ENCODE results near the gene TSPAN32.

TSPAN32 gene

DNA sequence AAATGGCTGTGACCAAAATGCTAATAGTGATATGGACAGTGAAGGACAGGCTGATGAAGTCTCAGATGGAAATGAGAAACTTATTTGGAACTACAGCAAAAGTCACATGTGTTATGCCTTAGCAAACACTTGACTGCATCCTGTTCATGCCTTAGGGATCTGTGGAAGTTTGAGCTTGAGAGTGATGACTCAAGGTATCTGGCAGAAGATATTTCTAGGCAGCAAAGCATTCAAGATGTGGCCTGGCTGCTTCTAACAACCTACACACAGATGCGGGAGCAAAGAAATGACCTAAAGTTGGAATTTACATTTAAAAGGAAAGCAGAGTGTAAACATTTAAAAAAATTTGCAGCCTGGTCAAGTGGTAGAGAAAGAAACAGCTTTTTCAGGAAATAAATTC lies 47.2 kb downstream of the TSPAN32 start:
- TF ChIP-seq CREB1 (IDR thresholded peaks at IDR 0.05; ENCODE audit: low read depth) (no peak), NFIC (IDR thresholded peaks at IDR 0.05) (no peak), EP300 (IDR thresholded peaks at IDR 0.05; ENCODE audit: borderline replicate concordance) (no peak), CEBPB (IDR thresholded peaks at IDR 0.05) (no peak), MAX (IDR thresholded peaks at IDR 0.05) (no peak), TEAD4 (IDR thresholded peaks at IDR 0.05) (no peak), TAF1 (IDR thresholded peaks at IDR 0.05; ENCODE audit: low read depth) (no peak)
- TF ChIP-seq, protein P1, sequence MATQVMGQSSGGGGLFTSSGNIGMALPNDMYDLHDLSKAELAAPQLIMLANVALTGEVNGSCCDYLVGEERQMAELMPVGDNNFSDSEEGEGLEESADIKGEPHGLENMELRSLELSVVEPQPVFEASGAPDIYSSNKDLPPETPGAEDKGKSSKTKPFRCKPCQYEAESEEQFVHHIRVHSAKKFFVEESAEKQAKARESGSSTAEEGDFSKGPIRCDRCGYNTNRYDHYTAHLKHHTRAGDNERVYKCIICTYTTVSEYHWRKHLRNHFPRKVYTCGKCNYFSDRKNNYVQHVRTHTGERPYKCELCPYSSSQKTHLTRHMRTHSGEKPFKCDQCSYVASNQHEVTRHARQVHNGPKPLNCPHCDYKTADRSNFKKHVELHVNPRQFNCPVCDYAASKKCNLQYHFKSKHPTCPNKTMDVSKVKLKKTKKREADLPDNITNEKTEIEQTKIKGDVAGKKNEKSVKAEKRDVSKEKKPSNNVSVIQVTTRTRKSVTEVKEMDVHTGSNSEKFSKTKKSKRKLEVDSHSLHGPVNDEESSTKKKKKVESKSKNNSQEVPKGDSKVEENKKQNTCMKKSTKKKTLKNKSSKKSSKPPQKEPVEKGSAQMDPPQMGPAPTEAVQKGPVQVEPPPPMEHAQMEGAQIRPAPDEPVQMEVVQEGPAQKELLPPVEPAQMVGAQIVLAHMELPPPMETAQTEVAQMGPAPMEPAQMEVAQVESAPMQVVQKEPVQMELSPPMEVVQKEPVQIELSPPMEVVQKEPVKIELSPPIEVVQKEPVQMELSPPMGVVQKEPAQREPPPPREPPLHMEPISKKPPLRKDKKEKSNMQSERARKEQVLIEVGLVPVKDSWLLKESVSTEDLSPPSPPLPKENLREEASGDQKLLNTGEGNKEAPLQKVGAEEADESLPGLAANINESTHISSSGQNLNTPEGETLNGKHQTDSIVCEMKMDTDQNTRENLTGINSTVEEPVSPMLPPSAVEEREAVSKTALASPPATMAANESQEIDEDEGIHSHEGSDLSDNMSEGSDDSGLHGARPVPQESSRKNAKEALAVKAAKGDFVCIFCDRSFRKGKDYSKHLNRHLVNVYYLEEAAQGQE (IDR thresholded peaks at IDR 0.05; ENCODE audit: low read depth), result no peak

DNA sequence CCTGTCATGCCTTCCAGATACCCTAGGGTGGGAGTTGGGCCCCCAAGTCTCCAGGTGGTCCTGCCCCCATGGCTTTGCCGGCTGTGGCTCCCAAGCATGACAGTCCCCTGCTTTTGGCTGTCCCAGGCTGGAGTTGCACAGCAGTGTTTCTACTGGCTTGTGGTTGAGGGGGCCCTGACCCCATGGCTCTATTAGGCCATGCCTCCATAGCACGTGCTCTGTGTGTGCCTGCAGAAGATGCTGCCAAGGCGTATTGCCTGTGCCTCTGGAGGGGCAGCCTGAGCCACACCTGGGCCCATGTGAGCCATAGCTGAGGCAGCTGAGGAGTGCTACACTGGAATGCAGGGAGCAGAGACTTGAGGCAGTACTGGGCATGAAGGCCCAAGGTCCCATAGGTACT lies 49.9 kb downstream of the TSPAN32 start:
- TF ChIP-seq, protein P2, sequence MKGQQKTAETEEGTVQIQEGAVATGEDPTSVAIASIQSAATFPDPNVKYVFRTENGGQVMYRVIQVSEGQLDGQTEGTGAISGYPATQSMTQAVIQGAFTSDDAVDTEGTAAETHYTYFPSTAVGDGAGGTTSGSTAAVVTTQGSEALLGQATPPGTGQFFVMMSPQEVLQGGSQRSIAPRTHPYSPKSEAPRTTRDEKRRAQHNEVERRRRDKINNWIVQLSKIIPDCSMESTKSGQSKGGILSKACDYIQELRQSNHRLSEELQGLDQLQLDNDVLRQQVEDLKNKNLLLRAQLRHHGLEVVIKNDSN (IDR thresholded peaks at IDR 0.05), result no peak
- TF ChIP-seq CREB1 (IDR thresholded peaks at IDR 0.05; ENCODE audit: low read depth), result no peak
- TF ChIP-seq EGR1 (IDR thresholded peaks at IDR 0.05), result no peak
- TF ChIP-seq NFIC (IDR thresholded peaks at IDR 0.05), result no peak
- TF ChIP-seq YY1 (IDR thresholded peaks at IDR 0.05; ENCODE audit: low read depth), result no peak
- TF ChIP-seq CEBPB (IDR thresholded peaks at IDR 0.05), result no peak
- TF ChIP-seq ZBTB7A (IDR thresholded peaks at IDR 0.05; ENCODE audit: low read depth), result no peak
- TF ChIP-seq FOXM1 (IDR thresholded peaks at IDR 0.05; ENCODE audit: borderline replicate concordance, low read depth), result no peak
- TF ChIP-seq TEAD4 (IDR thresholded peaks at IDR 0.05), result no peak
- no peak for TF ChIP-seq TAF1 (IDR thresholded peaks at IDR 0.05; ENCODE audit: low read depth)
- TF ChIP-seq, protein P1 (IDR thresholded peaks at IDR 0.05; ENCODE audit: low read depth), result no peak
- TF ChIP-seq RAD21 (IDR thresholded peaks at IDR 0.05; ENCODE audit: low read depth), result no peak
- no peak for TF ChIP-seq EP300 (IDR thresholded peaks at IDR 0.05; ENCODE audit: borderline replicate concordance)
- no peak for TF ChIP-seq MAX (IDR thresholded peaks at IDR 0.05)
- TF ChIP-seq TCF12 (IDR thresholded peaks at IDR 0.05; ENCODE audit: low read depth), result no peak

GRCh38 chr11:2352420-2352819 lies 50.6 kb downstream of the TSPAN32 start:
- TF ChIP-seq CEBPB (IDR thresholded peaks at IDR 0.05) (no peak), YY1 (IDR thresholded peaks at IDR 0.05; ENCODE audit: low read depth) (no peak), RAD21 (IDR thresholded peaks at IDR 0.05; ENCODE audit: low read depth) (no peak), TEAD4 (IDR thresholded peaks at IDR 0.05) (no peak), MAX (IDR thresholded peaks at IDR 0.05) (no peak), CREB1 (IDR thresholded peaks at IDR 0.05; ENCODE audit: low read depth) (no peak), FOXM1 (IDR thresholded peaks at IDR 0.05; ENCODE audit: borderline replicate concordance, low read depth) (no peak), NFIC (IDR thresholded peaks at IDR 0.05) (no peak), ZBTB7A (IDR thresholded peaks at IDR 0.05; ENCODE audit: low read depth) (no peak), TCF12 (IDR thresholded peaks at IDR 0.05; ENCODE audit: low read depth) (no peak), EP300 (IDR thresholded peaks at IDR 0.05; ENCODE audit: borderline replicate concordance) (no peak), TAF1 (IDR thresholded peaks at IDR 0.05; ENCODE audit: low read depth) (no peak), EGR1 (IDR thresholded peaks at IDR 0.05) (no peak)
- TF ChIP-seq, protein P1 (IDR thresholded peaks at IDR 0.05; ENCODE audit: low read depth), result no peak
- TF ChIP-seq, protein P2 (IDR thresholded peaks at IDR 0.05), result no peak

- no peak for TF ChIP-seq YY1 (IDR thresholded peaks at IDR 0.05; ENCODE audit: low read depth)
- TF ChIP-seq NFIC (IDR thresholded peaks at IDR 0.05), result no peak
- no peak for TF ChIP-seq RAD21 (IDR thresholded peaks at IDR 0.05; ENCODE audit: low read depth)
- TF ChIP-seq, protein P2 (IDR thresholded peaks at IDR 0.05), result no peak
- no peak for TF ChIP-seq CREB1 (IDR thresholded peaks at IDR 0.05; ENCODE audit: low read depth)
- TF ChIP-seq, protein P1 (IDR thresholded peaks at IDR 0.05; ENCODE audit: low read depth), result no peak
- no peak for TF ChIP-seq ZBTB7A (IDR thresholded peaks at IDR 0.05; ENCODE audit: low read depth)
- TF ChIP-seq TEAD4 (IDR thresholded peaks at IDR 0.05), result no peak
- TF ChIP-seq TAF1 (IDR thresholded peaks at IDR 0.05; ENCODE audit: low read depth), result no peak
- TF ChIP-seq EGR1 (IDR thresholded peaks at IDR 0.05), result no peak
- TF ChIP-seq TCF12 (IDR thresholded peaks at IDR 0.05; ENCODE audit: low read depth), result no peak
- no peak for TF ChIP-seq FOXM1 (IDR thresholded peaks at IDR 0.05; ENCODE audit: borderline replicate concordance, low read depth)
Observed at GRCh38 chr11:2355000-2355644, 53.3 kb downstream of the TSPAN32 start.

All from Ishikawa (cell line).